Stimulated activated CD4-positive, alpha-beta T cell treated with anti-CD3 and anti-CD28 coated beads, TNF-alpha, amount 100 ng/mL, for 48 hours (primary cell): Measurements from ENCODE around the gene CDH4.

Experiments used
- DNase-seq, 3 donors: peaks; one replicate each; pipeline ENCODE4 v3.0.0-alpha.2; 2020; ENCODE audit warnings: low read depth in 3 of 3

The CDH4 gene

GRCh38 chr20:61535091-61535490 lies 283.0 kb downstream of the CDH4 start:
- no peak for DNase-seq

GRCh38 chr20:61535536-61535935 lies 283.5 kb downstream of the CDH4 start:
- no peak for DNase-seq

GRCh38 chr20:61535956-61536355 lies 283.9 kb downstream of the CDH4 start:
- DNase-seq: no peak

- DNase-seq: no peak
Measured at GRCh38 chr20:61536671-61537070, 284.6 kb downstream of the CDH4 start.

DNA sequence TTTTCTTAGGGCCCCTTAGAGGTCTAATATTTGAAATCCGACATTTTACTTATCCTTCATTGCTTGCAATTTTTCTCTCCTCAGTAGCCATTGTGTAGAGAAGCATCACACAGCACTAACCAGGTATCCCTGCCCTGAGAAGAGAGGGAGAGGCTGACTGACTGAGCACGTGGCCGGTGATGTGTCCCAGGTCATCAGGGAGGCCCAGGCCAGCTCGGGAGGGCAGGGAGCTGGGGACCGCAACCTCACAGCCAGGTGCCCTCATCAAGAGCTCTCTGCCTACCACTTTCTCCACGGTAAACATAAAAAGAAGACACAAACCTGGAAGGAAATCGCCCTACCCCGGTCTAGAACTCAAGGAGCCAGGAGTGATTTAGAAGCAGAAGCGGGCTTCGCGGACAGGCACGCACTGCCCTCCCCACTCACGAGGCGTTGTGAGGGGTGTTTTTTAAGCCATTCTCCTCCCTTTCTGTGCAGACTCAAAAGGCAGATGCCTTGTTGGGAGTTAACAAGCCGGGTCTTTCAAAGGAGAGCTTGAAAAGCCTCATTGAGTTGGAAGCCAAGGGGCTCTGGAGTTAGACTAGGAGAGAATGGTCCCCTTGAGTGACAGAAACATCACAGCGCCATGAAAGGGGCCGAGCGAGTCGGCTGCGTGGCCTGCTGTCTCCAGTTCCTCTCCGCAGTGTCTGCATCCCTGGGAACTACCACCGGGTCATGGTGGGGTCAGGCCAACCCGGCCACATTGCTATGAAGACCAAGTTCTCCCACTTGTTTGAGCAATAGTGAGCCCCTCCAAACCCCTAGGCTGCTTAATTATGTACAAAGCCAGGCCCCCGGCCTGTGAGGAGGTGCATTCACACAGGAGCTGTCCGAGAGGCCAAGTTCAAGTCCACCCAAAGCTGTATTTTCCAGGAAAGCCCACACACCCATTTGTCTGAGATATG lies 285.4 kb downstream of the CDH4 start:
- DNase-seq: no peak

DNA sequence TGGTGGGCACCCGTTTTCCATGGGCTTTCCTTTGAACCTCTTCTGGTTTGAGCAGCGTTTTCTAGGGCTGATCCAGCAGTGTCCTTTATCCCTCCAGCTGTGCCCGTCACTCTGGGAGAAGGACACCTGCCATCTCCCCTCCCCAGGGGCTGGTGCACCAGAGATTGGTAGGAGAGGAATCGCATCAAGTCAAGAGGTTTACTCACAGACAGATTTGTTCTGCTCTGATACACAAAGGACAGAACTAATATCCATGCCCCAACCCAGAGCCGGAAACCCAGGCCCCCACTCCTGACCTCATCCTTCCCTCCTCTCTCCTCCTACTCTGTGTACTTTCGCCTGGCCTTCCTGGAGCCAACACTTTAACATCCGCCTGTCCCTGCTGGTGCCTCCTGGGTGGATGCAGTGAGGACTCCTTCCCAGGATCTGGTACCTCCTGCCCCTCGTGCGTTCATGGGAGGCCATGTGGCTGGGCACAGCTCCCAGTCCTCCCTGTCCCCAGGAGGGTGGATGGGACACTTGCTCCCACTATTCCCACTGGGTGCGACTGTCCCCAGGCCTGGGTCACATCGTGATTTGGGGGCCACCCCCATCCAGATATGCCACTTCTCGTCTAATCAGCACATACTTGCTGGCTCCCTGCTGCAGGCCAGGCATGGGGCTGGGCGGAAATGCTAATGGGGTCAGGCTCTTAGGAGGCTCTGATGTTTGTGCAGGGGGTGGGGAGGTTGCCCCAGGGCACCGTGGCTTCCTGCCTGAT lies 286.3 kb downstream of the CDH4 start:
- no peak for DNase-seq

- no peak for DNase-seq
Measured at GRCh38 chr20:61538943-61539265, 286.8 kb downstream of the CDH4 start.

DNA sequence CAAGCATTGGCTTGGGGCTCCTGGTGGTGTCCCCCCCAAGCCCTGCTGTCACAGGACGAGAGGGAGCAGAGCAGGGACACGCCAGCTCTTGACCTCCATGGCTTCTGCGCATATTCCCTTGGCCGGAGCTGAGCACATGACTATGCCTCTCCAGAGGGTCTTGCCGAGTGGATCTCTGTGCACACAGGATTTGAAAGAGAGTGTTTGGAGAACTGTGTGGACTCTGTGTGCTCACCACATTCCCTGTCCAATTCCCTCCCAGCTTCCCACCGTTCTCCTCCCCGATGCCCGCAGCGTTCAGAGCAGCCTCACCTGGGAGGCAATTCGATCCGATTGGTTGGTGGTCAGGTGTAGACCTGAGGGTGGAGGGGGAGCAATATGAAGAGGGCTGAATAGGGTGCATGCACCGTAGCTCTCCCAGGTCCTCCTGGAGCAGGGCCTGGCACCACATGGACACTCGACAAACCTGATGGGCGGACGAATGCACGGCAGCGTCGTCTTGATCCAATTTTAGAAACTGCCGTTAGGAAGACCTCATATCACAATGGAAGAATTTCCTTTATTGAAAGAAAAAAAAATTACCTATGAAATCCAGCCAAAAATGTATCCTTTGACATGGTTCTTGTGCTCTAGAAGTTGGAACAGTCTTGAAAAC lies 287.8 kb downstream of the CDH4 start:
- DNase-seq: no peak

GRCh38 chr20:61541537-61541936 lies 289.5 kb downstream of the CDH4 start:
- DNase-seq: no peak

- no peak for DNase-seq
Measured at GRCh38 chr20:61543086-61543485, 291.0 kb downstream of the CDH4 start.

DNA sequence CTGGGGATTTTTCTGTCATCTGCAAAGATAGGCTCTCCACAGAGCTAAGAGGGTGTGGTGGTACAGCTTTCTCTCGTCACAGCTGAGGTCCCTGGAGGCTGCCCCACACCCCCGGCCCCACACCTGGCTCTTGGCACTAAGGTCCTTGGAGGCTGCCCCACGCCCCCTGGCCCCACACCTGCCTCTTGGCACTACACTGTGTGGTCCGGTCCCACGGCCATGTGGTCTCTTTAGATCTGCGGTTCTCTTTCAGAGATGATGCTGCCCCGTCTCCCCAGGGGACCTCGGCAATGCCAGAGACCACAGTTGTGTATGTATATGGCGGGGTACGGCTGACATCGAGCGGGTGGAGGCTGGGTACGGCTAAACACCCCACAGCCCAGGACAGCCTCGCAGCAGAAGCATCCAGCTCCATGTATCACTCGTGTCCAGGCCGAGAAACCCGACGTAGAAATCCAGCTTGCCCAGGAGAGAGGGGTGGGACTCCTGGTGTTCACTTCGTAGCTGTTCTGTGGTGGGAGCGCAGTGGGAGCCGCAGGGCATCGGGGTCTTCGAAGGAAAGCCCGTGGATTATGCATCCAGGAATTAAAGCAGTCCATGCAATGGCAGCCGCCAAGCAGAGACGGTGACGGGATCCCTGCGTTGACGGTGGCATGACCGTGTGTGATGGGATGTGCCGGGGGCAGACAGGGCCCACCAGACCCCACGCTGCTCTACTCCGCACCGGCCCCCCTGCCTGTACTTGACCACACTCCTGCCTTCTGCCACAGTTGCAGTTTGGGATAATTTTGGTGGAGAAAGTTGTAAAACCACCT lies 292.1 kb downstream of the CDH4 start:
- no peak for DNase-seq

DNA sequence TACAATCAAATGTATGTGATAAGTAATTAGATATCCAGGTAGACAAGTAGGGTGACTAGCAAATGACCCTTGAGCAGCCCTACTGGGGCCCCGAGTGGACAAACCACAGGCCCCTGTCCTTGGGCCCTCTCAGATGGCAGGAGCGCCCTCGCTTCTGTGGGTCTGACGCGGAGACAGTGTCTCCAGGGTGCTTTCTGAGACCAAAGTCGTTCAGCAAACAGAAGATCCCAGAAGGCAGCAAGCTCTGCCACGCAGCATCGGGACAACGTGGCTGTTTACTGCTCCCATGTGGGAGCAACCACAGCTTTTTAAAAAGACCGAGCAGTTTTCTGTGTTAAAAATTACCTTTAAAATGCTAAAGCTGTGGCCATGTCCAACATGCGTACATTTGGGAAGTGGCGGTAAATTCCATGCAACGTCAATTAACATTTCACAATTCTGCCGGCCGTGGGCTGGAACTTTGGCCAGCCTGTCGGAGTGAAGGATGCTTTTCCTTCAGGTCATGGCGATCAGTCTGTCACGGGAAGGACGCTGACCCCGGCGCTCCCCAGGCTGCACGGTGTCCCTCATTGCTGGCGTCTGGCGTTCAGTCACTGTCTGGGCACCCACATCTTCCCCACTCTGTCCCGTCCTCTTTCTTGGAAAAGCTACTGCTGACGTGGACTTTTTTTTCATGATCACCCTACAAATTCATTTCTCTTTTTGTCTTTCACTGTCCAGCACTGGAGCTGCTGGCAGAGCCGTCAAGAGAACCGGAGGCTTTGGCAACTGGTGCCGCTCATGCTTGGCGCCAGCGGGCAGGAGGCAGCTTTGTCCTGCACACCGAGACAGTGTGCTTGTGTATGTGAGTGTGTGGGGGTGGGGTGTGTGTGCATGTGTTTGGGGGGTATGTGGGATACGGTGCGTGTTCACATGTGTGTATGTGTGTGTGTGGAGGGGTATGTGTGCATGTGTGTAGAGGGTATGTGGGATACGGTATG lies 293.1 kb downstream of the CDH4 start:
- DNase-seq: no peak

DNA sequence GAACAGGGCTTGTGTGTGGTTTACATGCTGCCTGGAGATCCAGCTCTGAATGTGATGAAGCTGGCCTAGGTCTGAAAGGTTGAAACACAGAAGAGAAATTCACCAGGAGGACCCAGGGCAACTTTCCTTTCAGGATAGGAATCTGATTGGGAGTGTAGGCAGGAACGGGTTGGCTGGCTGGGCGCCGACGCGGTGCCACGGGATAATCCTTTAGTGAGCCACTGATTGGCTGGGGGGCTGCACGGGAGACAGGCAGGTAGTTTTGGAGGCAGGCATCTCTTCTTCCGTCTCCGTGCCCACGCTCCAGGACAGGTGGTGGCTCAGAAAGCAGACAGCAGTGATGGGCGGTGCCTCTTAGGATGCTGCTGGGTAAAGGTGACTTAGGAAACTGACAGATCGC lies 294.6 kb downstream of the CDH4 start:
- no peak for DNase-seq

- DNase-seq: no peak
Measured at GRCh38 chr20:61548069-61548468, 296.0 kb downstream of the CDH4 start.

DNA sequence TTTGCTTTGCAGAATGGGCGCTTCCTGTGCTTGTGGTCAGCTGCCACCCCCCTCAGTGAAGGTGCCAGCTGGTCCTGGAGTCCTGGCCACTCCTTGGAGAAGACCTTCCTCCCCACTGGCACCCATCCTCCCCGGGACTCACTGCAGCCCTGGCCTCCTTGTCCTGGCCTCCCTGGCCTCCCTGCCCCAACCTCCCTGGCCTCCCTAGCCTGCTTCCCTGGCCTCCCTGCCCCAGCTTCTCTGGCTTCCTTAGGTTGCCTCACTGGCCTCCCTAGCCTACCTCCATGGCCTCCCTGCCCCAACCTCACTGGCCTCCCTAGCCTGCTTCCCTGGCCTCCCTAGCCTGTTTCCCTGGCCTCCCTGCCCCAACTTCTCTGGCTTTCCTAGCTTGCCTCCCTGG lies 297.8 kb downstream of the CDH4 start:
- DNase-seq: no peak

- no peak for DNase-seq
Measured at GRCh38 chr20:61551401-61551800, 299.3 kb downstream of the CDH4 start.

- no peak for DNase-seq
Measured at GRCh38 chr20:61554617-61555016, 302.6 kb downstream of the CDH4 start.

GRCh38 chr20:61555566-61555965 lies 303.5 kb downstream of the CDH4 start:
- no peak for DNase-seq

DNA sequence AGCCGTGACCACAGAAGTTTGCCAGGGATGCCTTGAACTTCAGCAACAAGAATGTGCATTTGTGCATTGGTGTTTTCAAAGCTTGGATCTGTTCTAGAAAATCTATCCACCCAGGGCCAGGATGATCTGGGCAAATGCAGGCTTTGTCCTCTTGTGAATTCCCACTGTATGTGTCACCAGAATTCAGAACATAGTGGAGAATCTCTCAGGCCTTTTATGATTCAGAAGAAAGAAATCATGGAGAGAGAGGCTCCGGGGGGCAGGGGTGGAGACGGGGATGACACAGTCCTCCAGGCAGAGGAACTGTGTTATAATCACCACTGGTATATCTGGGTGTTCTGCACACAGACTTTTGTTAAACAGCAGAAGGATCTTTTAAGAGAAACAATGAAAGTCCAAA lies 304.1 kb downstream of the CDH4 start:
- no peak for DNase-seq

GRCh38 chr20:61556673-61557072 lies 304.6 kb downstream of the CDH4 start:
- no peak for DNase-seq

GRCh38 chr20:61557621-61558020 lies 305.6 kb downstream of the CDH4 start:
- DNase-seq: no peak
